Right renal pelvis (tissue), 4 donors: ENCODE results near the gene IRX6. TPM values are rescaled to one million over a fixed set of nuclear protein-coding genes. Genes with fewer than 3 reads are reported as not detected.

Source experiments
- DNase-seq, 4 donors: peaks; one replicate each; pipeline ENCODE4 v3.0.0-alpha.2; 2013; ENCODE audit warnings: low read depth in 4 of 4, low spot score in 3 of 4, missing footprints in 1 of 4
- polyA plus RNA-seq, 4 donors: library from polyadenylated mRNA; unstranded; fragments of 120-200 nt; gene quantifications; one replicate each; pipeline ENCODE4 v1.2.1, GENCODE V29; 2013; ENCODE audit not compliant: insufficient read length in 4 of 4

Gene IRX6
- polyA plus RNA-seq, result 1 to 10 TPM; 5.0 to 8.2 (median 5.6) TPM

- DNase-seq, result peak in 1 of 4 donors; percentile 46
Observed at GRCh38 chr16:55323637-55324271, at the start of gene IRX6. Gene IRX6 (plus strand): TSS chr16:55324203. CDS start chr16:55325092, 889 bp downstream.

GRCh38 chr16:55274391-55274790 is 49.6 kb upstream of the IRX6 start:
- no peak for DNase-seq

- no peak for DNase-seq
Observed at GRCh38 chr16:55275167-55275566, 48.8 kb upstream of the IRX6 start.

- no peak for DNase-seq
Observed at GRCh38 chr16:55275869-55276268, 48.1 kb upstream of the IRX6 start.

- DNase-seq, result no peak
Observed at GRCh38 chr16:55277536-55277935, 46.5 kb upstream of the IRX6 start.

GRCh38 chr16:55279598-55279997 is 44.4 kb upstream of the IRX6 start:
- no peak for DNase-seq

- DNase-seq, result no peak
Observed at GRCh38 chr16:55280587-55280986, 43.4 kb upstream of the IRX6 start.

- no peak for DNase-seq
Observed at GRCh38 chr16:55282441-55282840, 41.6 kb upstream of the IRX6 start.

GRCh38 chr16:55283812-55284717 is 39.9 kb upstream of the IRX6 start:
- DNase-seq, result no peak

- DNase-seq, result no peak
Observed at GRCh38 chr16:55284718-55285099, 39.3 kb upstream of the IRX6 start.

- no peak for DNase-seq
Observed at GRCh38 chr16:55285586-55285985, 38.4 kb upstream of the IRX6 start.

GRCh38 chr16:55289353-55289752 is 34.6 kb upstream of the IRX6 start:
- DNase-seq, result no peak

GRCh38 chr16:55291847-55292246 is 32.2 kb upstream of the IRX6 start:
- no peak for DNase-seq

- DNase-seq, result no peak
Observed at GRCh38 chr16:55292491-55292890, 31.5 kb upstream of the IRX6 start.

GRCh38 chr16:55294129-55294528 is 29.9 kb upstream of the IRX6 start:
- no peak for DNase-seq

GRCh38 chr16:55294931-55295342 is 29.1 kb upstream of the IRX6 start:
- no peak for DNase-seq

GRCh38 chr16:55297062-55297909 is 26.7 kb upstream of the IRX6 start:
- peak in 2 of 4 donors; percentile 33 to 61 for DNase-seq

GRCh38 chr16:55297910-55298479 is 26.0 kb upstream of the IRX6 start:
- no peak for DNase-seq

- no peak for DNase-seq
Observed at GRCh38 chr16:55301385-55302008, 22.5 kb upstream of the IRX6 start.

GRCh38 chr16:55302635-55303034 is 21.4 kb upstream of the IRX6 start:
- DNase-seq, result no peak
